ENCODE measurements around the gene PRKAR1B. TPM values are rescaled to one million over a fixed set of nuclear protein-coding genes. Genes with fewer than 3 reads are reported as not detected.

Gene PRKAR1B
- total and polyA plus RNA-seq, 10 of the 15 experiments (the other 5 are each of a cell fraction or from before 2014, with no cell fraction given) = 1.4 to 45.6 (median 19.3) TPM

DNA sequence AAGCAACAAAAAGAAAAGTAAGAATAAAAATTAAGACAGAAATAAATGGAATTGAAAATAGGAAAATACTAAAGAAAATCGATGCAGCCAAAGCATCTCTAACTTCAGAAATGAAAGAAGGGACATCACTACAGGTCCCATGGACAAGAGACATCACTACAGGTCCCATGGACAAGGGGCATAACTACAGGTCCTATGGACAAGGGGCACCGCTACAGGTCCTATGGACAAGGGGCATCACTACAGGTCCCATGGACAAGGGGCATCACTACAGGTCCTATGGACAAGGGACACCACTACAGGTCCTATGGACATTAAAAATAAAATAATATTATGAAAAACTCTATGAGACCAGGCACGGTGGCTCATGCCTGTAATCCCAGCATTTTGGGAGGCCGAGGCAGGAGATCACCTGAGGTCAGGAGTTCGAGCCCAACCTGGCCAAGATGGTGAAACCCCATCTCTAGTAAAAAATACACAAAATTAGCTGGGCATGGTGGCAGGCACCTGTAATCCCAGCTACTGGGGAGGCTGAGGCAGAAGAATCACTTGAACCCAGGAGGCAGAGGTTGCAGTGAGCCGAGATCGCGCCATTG, 101.6 kb downstream of the PRKAR1B start:
- no peak overlapping the region for H3K9ac ChIP-seq (ENCODE audit: control insufficient read depth, insufficient read depth, low read length)
- H3K4me2 ChIP-seq (ENCODE audit: control insufficient read depth, insufficient read depth) = no peak overlapping the region
- H3K79me2 ChIP-seq (ENCODE audit: control insufficient read depth, insufficient read depth, low read length) = no peaks in the 10 kb centered on the region
- H2AFZ ChIP-seq (ENCODE audit: control insufficient read depth, low read depth, low read length) = no peak overlapping the region
- 98% methylated on average over 5 of the region's 8 CpGs for WGBS (ENCODE audit: insufficient coverage, insufficient replicate concordance, low lambda C conversion rate, missing lambda C conversion rate)
- no peaks in the 10 kb centered on the region for H3K27me3 ChIP-seq (replicated peaks in 1 of 2; ENCODE audit: control insufficient read depth in 2 of 2, insufficient read depth in 2 of 2, low read length in 1 of 2)
- ChIA-PET CTCF (interaction anchor here (0.7 to 1.4 kb wide), 2 partner anchors 48 to 358 kb away, joined by 3 to 4 read pairs; no protein-coding TSS in a partner anchor), SMC1A (ENCODE audit: uncharacterized antibody, unreplicated experiment) (no interaction called here), POLR2A (interaction anchor here (0.7 kb wide), 1 partner anchor 12 kb away, joined by 3 read pairs; no protein-coding TSS in a partner anchor), RAD21 (ENCODE audit: unreplicated experiment) (no interaction called here)
- H3K27ac ChIP-seq (ENCODE audit: control insufficient read depth, insufficient read depth) = no peak overlapping the region
- intact Hi-C loops (cut with micrococcal nuclease; ENCODE audit: unreplicated experiment) (no loop called here), in situ Hi-C loops (cut with MboI) (no loop called here)
- DNase-seq (ENCODE audit: low read depth, low spot score) (no peak), FAIRE-seq (no peak), ATAC-seq (no peak)
- peaks cover 12% of the 10 kb centered on the region; the same call in 2 of the 3 replicates for H3K9me3 ChIP-seq (replicated peaks; ENCODE audit: control insufficient read depth, insufficient read depth, low read length)
- H3K36me3 ChIP-seq (ENCODE audit: control insufficient read depth in 2 of 2, insufficient read depth in 2 of 2, low read length in 1 of 2) = no peaks in the 10 kb centered on the region; a peak in 1 of 4 replicates
- no peaks in the 10 kb centered on the region for H3K4me1 ChIP-seq (ENCODE audit: control insufficient read depth, insufficient read depth, low read length)
- BruUV-seq (replicated peaks) = no TSS peak
- H4K20me1 ChIP-seq (ENCODE audit: control insufficient read depth, insufficient read depth) = no peaks in the 10 kb centered on the region
- TF ChIP-seq, protein P1, sequence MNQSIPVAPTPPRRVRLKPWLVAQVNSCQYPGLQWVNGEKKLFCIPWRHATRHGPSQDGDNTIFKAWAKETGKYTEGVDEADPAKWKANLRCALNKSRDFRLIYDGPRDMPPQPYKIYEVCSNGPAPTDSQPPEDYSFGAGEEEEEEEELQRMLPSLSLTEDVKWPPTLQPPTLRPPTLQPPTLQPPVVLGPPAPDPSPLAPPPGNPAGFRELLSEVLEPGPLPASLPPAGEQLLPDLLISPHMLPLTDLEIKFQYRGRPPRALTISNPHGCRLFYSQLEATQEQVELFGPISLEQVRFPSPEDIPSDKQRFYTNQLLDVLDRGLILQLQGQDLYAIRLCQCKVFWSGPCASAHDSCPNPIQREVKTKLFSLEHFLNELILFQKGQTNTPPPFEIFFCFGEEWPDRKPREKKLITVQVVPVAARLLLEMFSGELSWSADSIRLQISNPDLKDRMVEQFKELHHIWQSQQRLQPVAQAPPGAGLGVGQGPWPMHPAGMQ (IDR thresholded peaks at IDR 0.05; ENCODE audit: borderline replicate concordance) = no peak
- TF ChIP-seq SUZ12 (IDR thresholded peaks at IDR 0.05; ENCODE audit: unreplicated experiment) (no peak), CBX5 (IDR thresholded peaks at IDR 0.05; ENCODE audit: low read depth) (peak; percentile 78; the same call in 1 of the 2 replicates), TCF7 (IDR thresholded peaks at IDR 0.05; ENCODE audit: borderline replicate concordance) (no peak)
- H3K4me3 ChIP-seq = no peak overlapping the region

- CTCF ChIA-PET = no interaction called here
- FAIRE-seq = no peak
- no peak overlapping the region for H3K9ac ChIP-seq (ENCODE audit: control insufficient read depth, insufficient read depth, low read length)
- no peak overlapping the region for H2AFZ ChIP-seq (ENCODE audit: control insufficient read depth, low read depth, low read length)
- no peaks in the 10 kb centered on the region for H4K20me1 ChIP-seq (ENCODE audit: control insufficient read depth, insufficient read depth)
- H3K4me1 ChIP-seq (ENCODE audit: control insufficient read depth, insufficient read depth, low read length) = no peaks in the 10 kb centered on the region
- WGBS (ENCODE audit: insufficient coverage, insufficient replicate concordance, low lambda C conversion rate, missing lambda C conversion rate) = 97% methylated on average over 8 of the region's 8 CpGs
- POLR2A ChIA-PET = no interaction called here
- in situ Hi-C loops (cut with MboI) (no loop called here), intact Hi-C loops (cut with micrococcal nuclease; ENCODE audit: unreplicated experiment) (no loop called here)
- DNase-seq (ENCODE audit: low read depth, low spot score) = no peak
- H3K27me3 ChIP-seq (replicated peaks in 1 of 2; ENCODE audit: control insufficient read depth in 2 of 2, insufficient read depth in 2 of 2, low read length in 1 of 2) = no peaks in the 10 kb centered on the region
- ATAC-seq = no peak
- RAD21 ChIA-PET (ENCODE audit: unreplicated experiment) = no interaction called here
- TF ChIP-seq ATF3 (IDR thresholded peaks at IDR 0.05; ENCODE audit: borderline replicate concordance, extremely low read depth, low read depth, low read length) = no peak
- no peak for TF ChIP-seq HDAC2 (IDR thresholded peaks at IDR 0.05)
- no peak for TF ChIP-seq HDAC6 (IDR thresholded peaks at IDR 0.05; ENCODE audit: unreplicated experiment)
- no peak for TF ChIP-seq PAX5 (IDR thresholded peaks at IDR 0.05; ENCODE audit: borderline replicate concordance, low read depth, low read length)
- H3K4me3 ChIP-seq = no peak overlapping the region
- H3K4me2 ChIP-seq (ENCODE audit: control insufficient read depth, insufficient read depth) = no peak overlapping the region
- H3K36me3 ChIP-seq (ENCODE audit: control insufficient read depth in 2 of 2, insufficient read depth in 2 of 2, low read length in 1 of 2) = no peaks in the 10 kb centered on the region; a peak in 1 of 4 replicates
- peaks cover 12% of the 10 kb centered on the region; the same call in 2 of the 3 replicates for H3K9me3 ChIP-seq (replicated peaks; ENCODE audit: control insufficient read depth, insufficient read depth, low read length)
- no TSS peak for BruUV-seq (replicated peaks)
- H3K79me2 ChIP-seq (ENCODE audit: control insufficient read depth, insufficient read depth, low read length) = no peaks in the 10 kb centered on the region
- no peak overlapping the region for H3K27ac ChIP-seq (ENCODE audit: control insufficient read depth, insufficient read depth)
- SMC1A ChIA-PET (ENCODE audit: uncharacterized antibody, unreplicated experiment) = no interaction called here
Observed at GRCh38 chr7:623464-623863, 103.6 kb downstream of the PRKAR1B start.

Measured in GM12878 (cell line).